ENCODE data around the gene TMEM232. TPM values are rescaled to one million over a fixed set of nuclear protein-coding genes. Genes with fewer than 3 reads are reported as not detected.

The TMEM232 gene
- total RNA-seq, 4 donors from 2014 or later, result 1.2 to 3.8 (median 2.0) TPM

GRCh38 chr5:110594866-110595265, 131.6 kb downstream of the TMEM232 start:
- Histone ChIP-seq H3K9me3 (no peaks in the 10 kb centered on the region), H3K4me1 (no peaks in the 10 kb centered on the region), H3K27ac (replicated peaks in 1 of 4) (no peak overlapping the region), H3K36me3 (no peaks in the 10 kb centered on the region), H3K4me3 (no peak overlapping the region), H3K27me3 (no peaks in the 10 kb centered on the region)
- TF ChIP-seq POLR2A (IDR thresholded peaks at IDR 0.05; ENCODE audit: low read depth) (no peak), CTCF (IDR thresholded peaks at IDR 0.05) (no peak), EP300 (IDR thresholded peaks at IDR 0.05) (no peak), POLR2AphosphoS5 (IDR thresholded peaks at IDR 0.05) (no peak)
- WGBS, result 68% methylated on average over 2 of the region's 4 CpGs
- intact Hi-C loops (cut with DNase I), result no loop called here
- no peak for DNase-seq (ENCODE audit: extremely low spot score)

GRCh38 chr5:110590187-110590586, 136.3 kb downstream of the TMEM232 start:
- no peak for DNase-seq (ENCODE audit: extremely low spot score)
- no peak overlapping the region for H3K27ac ChIP-seq (replicated peaks in 1 of 4)
- no peaks in the 10 kb centered on the region for H3K4me1 ChIP-seq
- intact Hi-C loops (cut with DNase I), result no loop called here
- no peaks in the 10 kb centered on the region for H3K27me3 ChIP-seq
- TF ChIP-seq CTCF (IDR thresholded peaks at IDR 0.05), result peak in 1 of 3 experiments; percentile 39
- no peak for TF ChIP-seq POLR2A (IDR thresholded peaks at IDR 0.05; ENCODE audit: low read depth)
- no peaks in the 10 kb centered on the region for H3K36me3 ChIP-seq
- no peak overlapping the region for H3K4me3 ChIP-seq
- whole genome bisulfite sequencing, result 32% methylated on average over 2 of the region's 2 CpGs
- H3K9me3 ChIP-seq, result no peaks in the 10 kb centered on the region

GRCh38 chr5:110588286-110588980, 138.0 kb downstream of the TMEM232 start:
- intact Hi-C loops (cut with DNase I), result no loop called here

GRCh38 chr5:110580625-110581024, 145.8 kb downstream of the TMEM232 start:
- intact Hi-C loops (cut with DNase I), result no loop called here
- Histone ChIP-seq H3K4me1 (no peaks in the 10 kb centered on the region), H3K4me3 (no peak overlapping the region), H3K27me3 (no peaks in the 10 kb centered on the region), H3K36me3 (no peaks in the 10 kb centered on the region), H3K9me3 (no peaks in the 10 kb centered on the region), H3K27ac (replicated peaks in 1 of 4) (no peak overlapping the region)
- no peak for DNase-seq (ENCODE audit: extremely low spot score)
- WGBS, result 82% methylated on average over 1 of the region's 1 CpG
- TF ChIP-seq CTCF (IDR thresholded peaks at IDR 0.05), result no peak
- TF ChIP-seq POLR2A (IDR thresholded peaks at IDR 0.05; ENCODE audit: low read depth), result no peak
- no peak for TF ChIP-seq EP300 (IDR thresholded peaks at IDR 0.05)
- no peak for TF ChIP-seq POLR2AphosphoS5 (IDR thresholded peaks at IDR 0.05)

More at GRCh38 chr5:110588286-110588980, 138.0 kb downstream of the TMEM232 start:
- Histone ChIP-seq H3K36me3 (no peaks in the 10 kb centered on the region), H3K4me3 (no peak overlapping the region), H3K27me3 (no peaks in the 10 kb centered on the region), H3K27ac (replicated peaks in 1 of 4) (no peak overlapping the region), H3K4me1 (no peaks in the 10 kb centered on the region), H3K9me3 (no peaks in the 10 kb centered on the region)
- WGBS, result 79% methylated on average over 3 of the region's 3 CpGs
- no peak for DNase-seq (ENCODE audit: extremely low spot score)
- TF ChIP-seq CTCF (IDR thresholded peaks at IDR 0.05) (no peak), POLR2AphosphoS5 (IDR thresholded peaks at IDR 0.05) (no peak), POLR2A (IDR thresholded peaks at IDR 0.05; ENCODE audit: low read depth) (no peak), EP300 (IDR thresholded peaks at IDR 0.05) (no peak)

GRCh38 chr5:110572729-110573128, 153.7 kb downstream of the TMEM232 start:
- 84% methylated on average over 1 of the region's 1 CpG for WGBS
- Histone ChIP-seq H3K4me3 (no peak overlapping the region), H3K27ac (replicated peaks in 1 of 4) (no peak overlapping the region), H3K4me1 (no peaks in the 10 kb centered on the region), H3K27me3 (no peaks in the 10 kb centered on the region), H3K9me3 (no peaks in the 10 kb centered on the region), H3K36me3 (peaks cover 0 to 1% (median 0%) of the 10 kb centered on the region in 4 donors)
- intact Hi-C loops (cut with DNase I), result no loop called here
- TF ChIP-seq CTCF (IDR thresholded peaks at IDR 0.05) (no peak), POLR2A (IDR thresholded peaks at IDR 0.05; ENCODE audit: low read depth) (no peak), EP300 (IDR thresholded peaks at IDR 0.05) (no peak), POLR2AphosphoS5 (IDR thresholded peaks at IDR 0.05) (no peak)
- DNase-seq (ENCODE audit: extremely low spot score), result no peak
